Measurements from ENCODE around the gene SACM1L.

GRCh38 chr3:45779746-45780735, 90.8 kb downstream of the SACM1L start:
- TF ChIP-seq EZH2 (IDR thresholded peaks at IDR 0.05) (no peak), POLR2AphosphoS5 (IDR thresholded peaks at IDR 0.05; ENCODE audit: borderline replicate concordance, low read depth, low read length) (no peak)
